MM.1S (cell line): ENCODE results near the gene COL5A2.

Source experiments
- DNase-seq: peaks from one replicate; pipeline ENCODE4 v3.0.0-alpha.2; 2015
- H2AFZ ChIP-seq: fragments of 300-600 bp; sonication (generic); 2 replicates; pipeline ENCODE4 v1.6.0; 2016; ENCODE audit warnings: antibody characterized with exemption, low read length
- H3F3A ChIP-seq: fragments of 300-600 bp; sonication (generic); 2 replicates; pipeline ENCODE4 v1.6.1; 2016; ENCODE audit warnings: mild to moderate bottlenecking, antibody characterized with exemption, low read length, moderate library complexity, mixed read lengths; ENCODE audit not compliant: insufficient read depth
- H3K27ac ChIP-seq: fragments of 300-600 bp; sonication (generic); 2 replicates; pipeline ENCODE4 v1.5.1; 2016; ENCODE audit warnings: mild to moderate bottlenecking, low read length
- H3K27me3 ChIP-seq: fragments of 300-600 bp; sonication (generic); replicated peaks from 2 replicates; pipeline ENCODE4 v1.6.0; 2016; ENCODE audit warnings: low read length; ENCODE audit not compliant: insufficient read depth
- H3K36me3 ChIP-seq: fragments of 300-600 bp; sonication (generic); replicated peaks from 2 replicates; pipeline ENCODE4 v1.6.1; 2016; ENCODE audit warnings: mild to moderate bottlenecking, low read length, mixed read lengths; ENCODE audit not compliant: insufficient read depth
- H3K4me1 ChIP-seq: fragments of 300-600 bp; sonication (generic); 2 replicates; pipeline ENCODE4 v1.6.1; 2016; ENCODE audit warnings: low read length, mixed read lengths
- H3K4me2 ChIP-seq: fragments of 300-600 bp; sonication (generic); 2 replicates; pipeline ENCODE4 v1.6.0; 2016; ENCODE audit warnings: low read depth, low read length
- H3K4me3 ChIP-seq: fragments of 300-600 bp; sonication (generic); 2 replicates; pipeline ENCODE4 v1.5.1; 2016; ENCODE audit warnings: low read length, mixed read lengths
- H3K79me2 ChIP-seq: fragments of 300-600 bp; sonication (generic); 2 replicates; pipeline ENCODE4 v1.6.1; 2016; ENCODE audit warnings: mixed run types, low read length, mixed read lengths
- H3K9ac ChIP-seq: fragments of 300-600 bp; sonication (generic); 2 replicates; pipeline ENCODE4 v1.6.1; 2016; ENCODE audit warnings: low read length, mixed read lengths
- H3K9me2 ChIP-seq: fragments of 300-600 bp; sonication (generic); replicated peaks from 2 replicates; pipeline ENCODE4 v1.6.1; 2016; ENCODE audit warnings: mild to moderate bottlenecking, low read length, mixed read lengths; ENCODE audit not compliant: insufficient read depth
- H3K9me3 ChIP-seq: fragments of 300-600 bp; sonication (generic); replicated peaks from 2 replicates; pipeline ENCODE4 v1.6.1; 2016; ENCODE audit warnings: mild to moderate bottlenecking, low read length, mixed read lengths; ENCODE audit not compliant: insufficient read depth
- H4K20me1 ChIP-seq: fragments of 300-600 bp; sonication (generic); 2 replicates; pipeline ENCODE4 v1.6.1; 2016; ENCODE audit warnings: mild to moderate bottlenecking, low read length, moderate library complexity, mixed read lengths; ENCODE audit not compliant: insufficient read depth
- CTCF ChIP-seq: fragments of 300-600 bp; sonication (generic); IDR thresholded peaks from 2 replicates; pipeline ENCODE4 v1.5.1; 2016; ENCODE audit warnings: antibody characterized with exemption, low read length, mixed read lengths
- EZH2 ChIP-seq: fragments of 300-600 bp; sonication (generic); optimal IDR thresholded peaks from 2 replicates; pipeline ENCODE3; 2017; ENCODE audit warnings: low read depth, mild to moderate bottlenecking, antibody characterized with exemption, low read length, mixed read lengths
- EZH2phosphoT487 ChIP-seq: fragments of 300-600 bp; sonication (generic); IDR thresholded peaks from 2 replicates; pipeline ENCODE4 v1.6.1; 2018; ENCODE audit warnings: antibody characterized with exemption, low read length

The COL5A2 gene

DNA sequence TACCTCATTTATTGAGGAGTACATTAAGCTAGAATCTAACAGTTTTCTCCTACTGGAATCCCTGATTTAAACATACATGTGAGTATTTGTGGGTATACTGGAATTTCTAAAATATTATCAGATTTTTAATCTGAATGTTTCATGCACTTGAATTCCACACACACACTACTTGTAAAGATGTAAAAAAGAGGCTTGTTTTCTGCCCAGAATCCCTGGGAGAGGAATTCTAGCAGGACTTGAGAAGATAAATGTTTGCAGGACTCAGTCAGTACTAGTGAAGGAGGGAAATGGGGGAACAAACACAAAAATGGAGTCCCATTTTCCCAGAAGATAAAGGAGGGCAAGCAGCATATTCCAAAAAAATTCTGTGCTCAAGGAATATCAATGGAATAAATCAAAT lies 17.0 kb downstream of the COL5A2 start:
- Histone ChIP-seq H3K27me3 (no peaks in the 10 kb centered on the region), H3K4me2 (no peak overlapping the region), H3K27ac (no peak overlapping the region), H3K79me2 (no peaks in the 10 kb centered on the region), H3K36me3 (no peaks in the 10 kb centered on the region), H3K9me2 (no peaks in the 10 kb centered on the region), H3F3A (no peaks in the 10 kb centered on the region), H3K9ac (no peak overlapping the region), H3K4me1 (no peaks in the 10 kb centered on the region), H3K4me3 (no peak overlapping the region), H4K20me1 (no peaks in the 10 kb centered on the region), H2AFZ (no peak overlapping the region), H3K9me3 (no peaks in the 10 kb centered on the region)
- TF ChIP-seq EZH2phosphoT487 = no peak
- no peak for TF ChIP-seq CTCF
- TF ChIP-seq EZH2 = no peak
- no peak for DNase-seq

GRCh38 chr2:189161894-189162293 lies 17.7 kb downstream of the COL5A2 start:
- no peak overlapping the region for H3K4me2 ChIP-seq
- no peaks in the 10 kb centered on the region for H3K36me3 ChIP-seq
- no peak overlapping the region for H3K27ac ChIP-seq
- DNase-seq = no peak
- H4K20me1 ChIP-seq = no peaks in the 10 kb centered on the region
- no peaks in the 10 kb centered on the region for H3K27me3 ChIP-seq
- no peak overlapping the region for H2AFZ ChIP-seq
- no peaks in the 10 kb centered on the region for H3K9me2 ChIP-seq
- H3K9me3 ChIP-seq = no peaks in the 10 kb centered on the region
- no peaks in the 10 kb centered on the region for H3K79me2 ChIP-seq
- H3K4me1 ChIP-seq = no peaks in the 10 kb centered on the region
- no peaks in the 10 kb centered on the region for H3F3A ChIP-seq
- no peak overlapping the region for H3K9ac ChIP-seq
- no peak overlapping the region for H3K4me3 ChIP-seq
- no peak for TF ChIP-seq EZH2
- TF ChIP-seq EZH2phosphoT487 = no peak
- no peak for TF ChIP-seq CTCF

DNA sequence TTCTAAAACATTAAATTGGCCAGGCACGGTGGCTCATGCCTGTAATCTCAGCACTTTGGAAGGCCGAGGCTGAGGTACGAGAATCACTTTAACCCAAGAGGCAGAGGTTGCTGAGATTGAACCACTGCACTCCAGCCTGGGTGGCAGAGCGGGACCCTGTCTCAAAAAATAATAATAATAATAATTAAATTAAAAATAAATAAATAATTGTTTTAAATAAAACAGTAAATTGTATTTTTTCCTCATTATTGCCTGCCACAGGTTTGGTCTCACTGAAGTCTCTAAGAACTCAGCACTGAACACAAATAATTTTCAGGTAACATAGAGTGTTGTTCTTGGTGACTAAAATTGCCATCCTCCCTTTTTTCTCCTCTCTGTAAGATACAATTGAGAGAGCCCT lies 19.8 kb downstream of the COL5A2 start:
- Histone ChIP-seq H3K36me3 (no peaks in the 10 kb centered on the region), H3K4me3 (no peak overlapping the region), H3K9ac (no peak overlapping the region), H3K4me1 (no peaks in the 10 kb centered on the region), H3K79me2 (no peaks in the 10 kb centered on the region), H3K4me2 (no peak overlapping the region), H3K9me2 (no peaks in the 10 kb centered on the region), H2AFZ (no peak overlapping the region), H3K27ac (no peak overlapping the region), H4K20me1 (no peaks in the 10 kb centered on the region), H3F3A (no peaks in the 10 kb centered on the region), H3K27me3 (no peaks in the 10 kb centered on the region), H3K9me3 (no peaks in the 10 kb centered on the region)
- no peak for DNase-seq
- TF ChIP-seq EZH2 (no peak), EZH2phosphoT487 (no peak), CTCF (no peak)

GRCh38 chr2:189159273-189159672 lies 20.3 kb downstream of the COL5A2 start:
- Histone ChIP-seq H3K27ac (no peak overlapping the region), H3K4me2 (no peak overlapping the region), H3K9ac (no peak overlapping the region), H3K4me1 (no peaks in the 10 kb centered on the region), H3K27me3 (no peaks in the 10 kb centered on the region), H2AFZ (no peak overlapping the region), H3K9me3 (no peaks in the 10 kb centered on the region), H4K20me1 (no peaks in the 10 kb centered on the region), H3K79me2 (no peaks in the 10 kb centered on the region), H3K36me3 (no peaks in the 10 kb centered on the region), H3K4me3 (no peak overlapping the region), H3F3A (no peaks in the 10 kb centered on the region), H3K9me2 (no peaks in the 10 kb centered on the region)
- TF ChIP-seq EZH2phosphoT487 (no peak), CTCF (no peak), EZH2 (no peak)
- no peak for DNase-seq
